HTR-8/SVneo (cell line): ENCODE measurements around the gene CCDC178.

Experiments used
- DNase-seq: peaks from one replicate; pipeline ENCODE4 v3.0.0; 2011; ENCODE audit warnings: low spot score, mixed read lengths; ENCODE audit not compliant: insufficient read length
- FAIRE-seq: peaks from 2 replicates; lab custom pipeline; 2011; peaks lifted over from hg19 to GRCh38; lab: Jason Lieb, UNC

CCDC178 gene

DNA sequence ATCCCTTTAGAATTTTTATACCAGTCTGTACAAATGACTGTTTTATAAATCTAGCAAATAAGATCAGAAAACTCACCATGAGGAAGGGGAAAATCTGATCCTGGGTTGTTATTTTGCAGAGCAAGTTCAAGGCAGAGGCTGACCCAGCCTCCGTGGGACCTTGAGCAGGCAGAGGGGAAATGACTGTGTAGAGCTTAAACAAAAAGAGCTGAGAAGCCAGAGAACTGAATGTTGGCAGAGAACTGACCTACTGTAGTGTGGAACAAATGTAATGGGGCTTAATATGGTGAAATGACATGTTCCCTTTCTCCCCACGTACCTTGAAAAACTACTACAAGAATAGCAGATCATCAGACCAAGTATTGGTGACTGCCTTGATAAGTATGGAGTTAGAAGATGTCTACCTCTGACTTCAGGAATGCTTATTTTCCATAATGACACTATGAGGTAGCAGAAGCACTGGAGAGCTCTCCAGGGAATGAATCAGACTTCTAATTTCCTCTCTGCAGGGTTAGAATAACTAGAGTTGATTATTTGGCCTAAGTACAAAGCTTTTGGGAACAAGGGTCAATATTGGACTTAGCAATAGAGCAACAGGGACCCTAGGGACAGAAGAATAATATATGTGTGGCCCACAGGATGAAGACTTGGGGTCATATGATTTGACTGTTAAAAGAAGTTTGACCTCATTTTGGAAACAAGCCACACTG is 304.4 kb downstream of the CCDC178 start:
- no peak for FAIRE-seq
- no peak for DNase-seq

DNA sequence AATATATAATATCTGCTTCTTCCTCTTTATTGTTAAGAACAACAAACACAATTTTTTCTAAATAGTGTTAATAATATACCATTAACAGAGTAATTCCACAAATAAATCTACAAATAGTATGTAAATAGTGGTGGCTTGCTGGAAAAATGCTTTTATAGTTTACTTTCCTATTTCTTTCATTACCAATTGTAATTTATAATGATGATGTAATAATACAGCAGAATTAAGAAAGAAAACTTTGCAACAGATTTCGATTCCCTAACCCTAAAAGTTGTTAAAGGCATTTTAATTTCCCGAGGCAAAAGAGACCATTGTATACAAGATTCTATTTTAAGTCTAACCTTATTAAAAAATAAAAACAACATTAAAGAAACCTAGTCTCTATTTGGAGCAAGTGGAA is 307.9 kb downstream of the CCDC178 start:
- DNase-seq (no peak), FAIRE-seq (no peak)

DNA sequence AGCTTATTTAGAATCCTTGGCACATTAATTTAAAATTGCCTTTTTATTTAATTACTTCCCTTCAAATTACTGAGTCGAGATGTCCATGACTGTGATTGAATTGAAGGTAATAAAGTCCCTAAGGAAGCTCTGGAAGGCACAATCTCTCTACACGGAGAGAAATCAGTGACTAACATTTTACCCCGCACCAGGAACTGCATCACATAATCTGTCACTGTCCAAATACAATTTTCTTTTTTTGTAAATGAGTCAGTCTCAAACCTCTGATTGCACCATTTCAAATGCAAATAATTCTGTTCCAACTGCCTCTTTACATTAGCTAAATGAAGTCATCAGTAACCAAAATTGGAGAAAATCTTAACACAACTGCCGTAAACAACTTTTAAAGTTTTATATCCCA is 311.9 kb downstream of the CCDC178 start:
- FAIRE-seq: no peak
- no peak for DNase-seq

GRCh38 chr18:33123862-33124518 is 316.5 kb downstream of the CCDC178 start:
- FAIRE-seq (no peak), DNase-seq (no peak)

DNA sequence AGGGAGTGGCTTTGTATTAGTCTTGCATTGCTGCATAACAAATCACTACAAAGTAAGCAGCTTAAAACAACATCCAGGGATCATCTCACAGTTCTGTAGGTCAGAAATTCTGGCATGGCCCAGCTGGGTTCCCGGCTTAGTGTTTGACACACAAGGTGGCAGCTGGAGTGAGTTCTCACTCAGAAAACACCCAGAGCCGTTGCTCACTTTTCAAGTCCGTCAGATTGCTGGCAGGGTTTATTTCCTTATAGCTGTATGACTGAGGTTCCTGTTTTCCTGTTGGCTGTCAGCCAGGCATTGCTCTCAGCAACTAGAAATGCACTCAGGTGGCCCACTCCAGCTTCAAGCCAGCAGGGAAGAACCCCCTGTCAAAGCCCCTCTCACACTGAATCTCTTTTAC is 324.1 kb downstream of the CCDC178 start:
- FAIRE-seq (no peak), DNase-seq (no peak)

DNA sequence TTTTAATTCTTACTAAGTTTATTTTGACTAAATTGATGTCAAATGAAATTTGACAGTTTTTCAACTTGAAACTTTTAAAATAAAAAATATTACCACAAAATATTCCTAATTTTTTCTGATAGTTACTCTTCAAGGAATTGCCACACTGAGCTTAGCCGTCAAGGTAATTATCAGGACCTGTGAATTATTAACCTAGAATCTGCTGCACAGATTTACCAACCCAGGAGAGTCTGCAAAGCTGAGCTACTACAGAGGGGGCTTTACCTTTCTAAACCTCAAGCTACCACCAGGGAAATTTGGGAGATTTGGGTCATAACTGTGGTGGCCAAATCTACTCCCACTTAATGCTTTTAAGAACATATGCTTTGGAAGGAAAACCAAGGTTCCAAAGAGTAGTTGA is 324.6 kb downstream of the CCDC178 start:
- DNase-seq (no peak), FAIRE-seq (no peak)

- FAIRE-seq: no peak
Measured at GRCh38 chr18:33115476-33115875, 325.0 kb downstream of the CCDC178 start.

GRCh38 chr18:33114749-33115148 is 325.8 kb downstream of the CCDC178 start:
- no peak for FAIRE-seq
- no peak for DNase-seq

More at GRCh38 chr18:33115476-33115875, 325.0 kb downstream of the CCDC178 start:
- DNase-seq: no peak

DNA sequence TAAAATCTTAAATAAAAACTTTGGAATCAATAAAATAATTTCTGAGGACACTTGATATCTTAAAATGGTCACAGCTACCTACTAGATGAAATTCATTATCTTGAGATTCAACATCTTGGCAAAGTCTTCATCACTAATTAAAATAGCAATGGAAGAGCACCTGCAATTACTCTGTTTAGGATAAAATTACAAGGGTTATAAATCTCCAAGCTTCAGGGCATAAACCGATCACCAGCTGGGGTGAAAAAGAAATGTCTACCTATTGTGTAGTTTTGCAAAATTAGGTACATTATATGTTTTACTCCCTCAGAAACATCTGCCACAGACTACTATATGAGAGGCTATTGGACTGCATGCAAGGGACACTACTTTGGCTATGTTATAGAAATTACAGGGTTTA is 327.1 kb downstream of the CCDC178 start:
- no peak for FAIRE-seq
- no peak for DNase-seq

DNA sequence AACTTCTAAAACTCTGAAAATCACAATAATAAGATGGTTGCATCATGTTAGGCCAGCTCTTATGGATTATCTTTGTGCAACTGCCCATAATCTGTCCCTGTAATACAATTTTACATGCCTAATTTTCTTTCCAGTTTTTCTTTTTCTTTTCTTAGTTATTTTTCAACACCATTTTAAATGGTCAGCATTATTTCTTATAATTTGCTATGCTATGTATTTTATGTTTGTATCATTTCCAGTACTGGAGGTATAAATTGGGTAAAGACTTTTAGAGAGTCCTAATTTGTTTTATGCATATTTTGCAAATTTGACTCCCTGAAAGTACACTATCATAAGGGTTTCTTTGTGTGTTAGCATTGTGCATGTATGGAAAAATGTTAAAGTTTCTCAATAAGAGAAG is 333.0 kb downstream of the CCDC178 start:
- FAIRE-seq (no peak), DNase-seq (no peak)

GRCh38 chr18:33101316-33101715 is 339.2 kb downstream of the CCDC178 start:
- DNase-seq (no peak), FAIRE-seq (no peak)

DNA sequence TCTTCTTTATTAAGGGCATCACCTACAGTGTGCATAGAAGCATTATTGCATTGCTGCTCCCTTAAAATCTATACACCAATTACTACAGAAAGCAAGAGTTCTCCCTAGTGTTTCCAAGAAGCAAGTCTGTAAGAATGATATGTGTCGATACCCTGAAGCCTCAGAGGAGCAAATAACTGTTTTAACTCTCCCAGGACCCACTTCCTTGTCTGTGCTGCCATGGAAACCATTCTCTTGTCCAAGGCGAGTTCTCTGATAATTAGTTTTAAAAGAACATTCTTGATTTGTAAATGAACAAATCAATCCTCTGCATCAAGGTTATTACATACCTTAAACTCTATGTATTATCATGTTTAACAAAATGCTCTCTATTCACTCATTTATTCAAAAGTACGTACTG is 340.9 kb downstream of the CCDC178 start:
- no peak for FAIRE-seq
- no peak for DNase-seq

GRCh38 chr18:33097126-33097525 is 343.4 kb downstream of the CCDC178 start:
- DNase-seq: no peak
- FAIRE-seq: no peak

DNA sequence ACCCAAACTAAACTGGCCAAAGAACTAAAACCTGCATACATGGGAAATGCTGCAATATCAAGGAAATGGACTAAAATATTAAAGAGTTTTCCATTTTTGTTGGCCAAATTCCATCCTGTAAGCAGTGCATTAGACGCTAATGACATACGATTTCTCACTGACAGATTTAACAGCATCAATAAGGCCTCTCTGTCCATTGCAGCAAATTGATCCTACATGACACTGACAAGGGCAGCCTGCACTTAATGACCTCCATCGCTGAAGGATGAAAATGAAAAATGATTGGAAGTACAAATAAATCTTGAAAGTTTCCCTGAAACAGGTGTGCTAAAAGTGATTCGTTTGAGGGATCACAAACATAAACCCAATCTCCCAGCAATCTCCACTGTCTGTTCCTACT is 350.1 kb downstream of the CCDC178 start:
- FAIRE-seq (no peak), DNase-seq (no peak)

- no peak for DNase-seq
- FAIRE-seq: no peak
Measured at GRCh38 chr18:33076601-33077000, 363.9 kb downstream of the CCDC178 start.

DNA sequence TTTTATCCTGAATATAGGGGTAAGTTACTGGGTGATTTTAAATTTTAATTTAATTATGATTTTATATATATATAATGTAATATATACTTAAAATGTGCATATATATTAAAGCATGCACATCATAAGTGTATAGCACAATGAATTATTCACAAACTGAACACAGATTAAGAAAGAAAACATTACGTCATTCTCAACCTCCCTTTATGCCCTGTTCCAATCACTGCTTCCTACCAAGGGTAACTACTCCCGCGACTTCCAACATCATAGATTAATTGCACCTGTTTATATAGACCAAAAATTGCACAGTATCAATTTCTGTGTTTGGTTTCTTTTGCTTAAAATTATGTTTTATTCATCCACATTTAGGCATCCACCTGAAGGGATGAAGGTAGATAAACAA is 366.4 kb downstream of the CCDC178 start:
- FAIRE-seq (no peak), DNase-seq (no peak)

DNA sequence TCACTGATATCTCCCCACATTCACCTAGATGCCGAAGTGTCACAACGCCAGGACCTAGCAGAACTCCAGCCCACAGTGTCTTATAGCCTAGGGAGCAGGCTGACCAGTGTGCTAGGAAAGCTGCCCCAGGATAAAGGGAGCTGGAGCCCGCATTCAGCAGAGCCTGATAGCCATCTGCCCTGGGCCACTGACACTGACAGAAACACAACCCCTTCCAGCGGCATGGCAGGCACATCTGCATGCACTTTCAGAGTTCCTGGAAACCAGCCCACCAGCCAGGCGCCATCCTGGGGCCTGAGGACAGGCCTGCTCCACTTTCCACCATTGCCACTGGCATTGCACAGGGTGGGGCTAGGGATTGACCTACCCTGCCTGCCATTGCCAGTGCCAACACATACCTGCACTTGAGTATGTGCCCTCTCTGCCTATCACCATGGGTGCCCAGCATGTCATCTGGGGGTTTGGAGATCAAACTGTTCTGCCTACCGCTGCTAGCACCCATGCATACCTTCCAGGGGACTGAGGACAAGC is 377.6 kb downstream of the CCDC178 start:
- DNase-seq (no peak), FAIRE-seq (no peak)

- DNase-seq (no peak), FAIRE-seq (no peak)
Measured at GRCh38 chr18:33052886-33053285, 387.6 kb downstream of the CCDC178 start.

- FAIRE-seq: no peak
Measured at GRCh38 chr18:33051407-33051806, 389.1 kb downstream of the CCDC178 start.

GRCh38 chr18:33040213-33040612 is 400.3 kb downstream of the CCDC178 start:
- FAIRE-seq: no peak
- DNase-seq: no peak

More at GRCh38 chr18:33051407-33051806, 389.1 kb downstream of the CCDC178 start:
- no peak for DNase-seq

- FAIRE-seq (no peak), DNase-seq (no peak)
Measured at GRCh38 chr18:33034945-33035344, 405.6 kb downstream of the CCDC178 start.

DNA sequence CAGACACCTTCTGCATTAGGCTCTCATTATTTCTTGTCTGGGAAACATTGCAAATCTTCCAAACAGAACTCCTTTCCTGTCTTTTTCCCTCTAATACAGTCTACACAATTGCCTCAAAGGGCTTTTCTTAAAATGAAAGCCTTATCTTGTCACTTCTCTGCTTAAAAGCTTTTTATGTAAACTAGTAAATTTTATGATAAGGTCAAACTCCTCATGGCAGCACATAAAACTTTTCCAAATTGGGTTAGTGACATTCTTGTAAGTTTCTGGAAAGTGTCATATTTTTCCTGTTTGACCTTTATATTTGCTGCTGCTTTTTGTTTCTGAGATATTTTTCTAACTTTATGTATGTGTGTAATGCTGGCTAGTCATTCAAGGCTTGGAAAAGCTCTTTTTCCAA is 406.3 kb downstream of the CCDC178 start:
- FAIRE-seq: no peak
- DNase-seq: no peak
